HepG2 (cell line): ENCODE results near the gene GSK3A. TPM values are rescaled to one million over a fixed set of nuclear protein-coding genes. Genes with fewer than 3 reads are reported as not detected.

ENCODE experiments used
- HNF1A ChIP-seq, 2 experiments: sonication (generic) in 1 of 2; formaldehyde crosslinking in 1 of 2; IDR thresholded peaks; 2 replicates each; pipeline versions ENCODE4 v1.4.0 to v1.6.1; 2016 to 2020; ENCODE audit warnings: borderline replicate concordance in 1 of 2, low read depth in 1 of 2, mild to moderate bottlenecking in 1 of 2, missing genetic modification reagents in 1 of 2
- HNF4A ChIP-seq: sonication (generic); formaldehyde crosslinking; IDR thresholded peaks from 2 replicates; pipeline ENCODE4 v1.4.0; 2020; ENCODE audit warnings: missing genetic modification reagents
- ISL2 ChIP-seq: sonication (generic); formaldehyde crosslinking; IDR thresholded peaks from 2 replicates; pipeline ENCODE4 v1.5.0; 2020; ENCODE audit warnings: missing genetic modification reagents
- JARID2 ChIP-seq: sonication (generic); formaldehyde crosslinking; IDR thresholded peaks from 2 replicates; pipeline ENCODE4 v1.8.1; 2023; ENCODE audit warnings: missing genetic modification reagents, inconsistent platforms; ENCODE audit not compliant: insufficient replicate concordance
- NKX3-1 ChIP-seq: sonication (generic); formaldehyde crosslinking; IDR thresholded peaks from 2 replicates; pipeline ENCODE4 v1.5.0; 2020; ENCODE audit warnings: missing genetic modification reagents
- NR1H2 ChIP-seq: sonication (generic); formaldehyde crosslinking; IDR thresholded peaks from 2 replicates; pipeline ENCODE4 v1.8.1; 2022; ENCODE audit warnings: low read depth, missing genetic modification reagents, borderline replicate concordance
- PRDM10 ChIP-seq: sonication (generic); formaldehyde crosslinking; IDR thresholded peaks from 2 replicates; pipeline ENCODE4 v1.4.0; 2020; ENCODE audit warnings: low read depth, missing genetic modification reagents
- PREB ChIP-seq: sonication (generic); formaldehyde crosslinking; IDR thresholded peaks from 2 replicates; pipeline ENCODE4 v1.4.0; 2020; ENCODE audit warnings: missing genetic modification reagents
- TFE3 ChIP-seq: IDR thresholded peaks from 2 replicates; pipeline ENCODE4 v1.6.1; 2016
- XRCC5 ChIP-seq: fragments of 200-400 bp; formaldehyde crosslinking; optimal IDR thresholded peaks from 2 replicates; pipeline ENCODE3; 2017; ENCODE audit warnings: mild to moderate bottlenecking, low read length
- ZBTB20 ChIP-seq: sonication (generic); formaldehyde crosslinking; IDR thresholded peaks from 2 replicates; pipeline ENCODE4 v1.8.1; 2023; ENCODE audit warnings: missing genetic modification reagents, low read depth, mild to moderate bottlenecking, borderline replicate concordance
- ZFP90 ChIP-seq: sonication (generic); formaldehyde crosslinking; IDR thresholded peaks from 2 replicates; pipeline ENCODE4 v1.8.0; 2022; ENCODE audit warnings: missing genetic modification reagents, mild to moderate bottlenecking, inconsistent platforms, borderline replicate concordance
- ZNF354B ChIP-seq: sonication (generic); formaldehyde crosslinking; IDR thresholded peaks from 2 replicates; pipeline ENCODE4 v1.8.0; 2022; ENCODE audit warnings: mild to moderate bottlenecking, missing genetic modification reagents
- ZNF430 ChIP-seq: sonication (generic); formaldehyde crosslinking; IDR thresholded peaks from 2 replicates; pipeline ENCODE4 v1.9.0; 2021; ENCODE audit warnings: mild to moderate bottlenecking, missing genetic modification reagents
- ZNF740 ChIP-seq: sonication (generic); formaldehyde crosslinking; IDR thresholded peaks from 2 replicates; pipeline ENCODE4 v1.4.0; 2020; ENCODE audit warnings: missing genetic modification reagents
- ZNF788 ChIP-seq: sonication (generic); formaldehyde crosslinking; IDR thresholded peaks from 2 replicates; pipeline ENCODE4 v1.5.0; 2020; ENCODE audit warnings: mild to moderate bottlenecking, missing genetic modification reagents, borderline replicate concordance
- ZSCAN9 ChIP-seq: IDR thresholded peaks from 2 replicates; pipeline ENCODE4 v1.6.1; 2016; ENCODE audit warnings: borderline replicate concordance
- polyA plus RNA-seq, 8 experiments: library from polyadenylated mRNA; depleted of rRNA in 3 of 8; stranded (reverse) in 7 of 8; unstranded in 1 of 8; fragments of >200 nt; fragmentation: Illumina TruSeq in 4 of 8; extraction: Trizol in 4 of 8; gene quantifications; 2 replicates each; pipeline versions ENCODE4 v1.2.1 to v1.2.3, GENCODE V29; 2011 to 2016; ENCODE audit warnings: low read depth in 4 of 8, missing spikeins in 1 of 8, mixed read lengths in 1 of 8; ENCODE audit not compliant: insufficient read depth in 1 of 8
- total RNA-seq, 5 experiments: library from RNA; depleted of rRNA; stranded (reverse); fragments of >200 nt; fragmentation: Illumina TruSeq; extraction: Trizol; gene quantifications; 2 replicates each; pipeline ENCODE4 v1.2.3, GENCODE V29; 2016; ENCODE audit warnings: low read depth in 1 of 5

The GSK3A gene
- total and polyA plus RNA-seq, 2 of the 13 experiments (the other 11 are each of a cell fraction or from before 2014, with no cell fraction given) = 16.9 to 52.5 TPM

- 0 out of 2 replicates have a peak, but pooled peaks have one; percentile 28 for TF ChIP-seq ZFP90 (CRISPR knock-in tag)
- peak; percentile 25; the same call in 1 of the 2 replicates for TF ChIP-seq ZNF788
- TF ChIP-seq ZNF354B (CRISPR knock-in tag) = no peak
- TF ChIP-seq ISL2 = no peak
- TF ChIP-seq ZBTB20 (CRISPR knock-in tag) = 0 out of 2 replicates have a peak, but pooled peaks have one; percentile 45
- TF ChIP-seq XRCC5 = no peak
- TF ChIP-seq NR1H2 = no peak
- peak; percentile 9; the same call in 1 of the 2 replicates for TF ChIP-seq TFE3 (CRISPR knock-in tag)
- peak; percentile 62; the same call in 1 of the 2 replicates for TF ChIP-seq ZNF430
- 0 out of 2 replicates have a peak, but pooled peaks have one; percentile 54 for TF ChIP-seq PRDM10 (CRISPR knock-in tag)
- TF ChIP-seq ZSCAN9 (CRISPR knock-in tag) = peak; percentile 27; the same call in 1 of the 2 replicates
- TF ChIP-seq NKX3-1 (CRISPR knock-in tag) = no peak
- peak; percentile 44; the same call in 1 of the 2 replicates for TF ChIP-seq HNF1A (IDR thresholded peaks at IDR 0.05; ENCODE audit: low read depth)
- no peak; the same call in 1 of the 2 replicates for TF ChIP-seq HNF1A (CRISPR knock-in tag; IDR thresholded peaks at IDR 0.05; ENCODE audit: borderline replicate concordance)
- TF ChIP-seq ZNF740 (CRISPR knock-in tag) = 0 out of 2 replicates have a peak, but pooled peaks have one; percentile 24
- TF ChIP-seq PREB = no peak
- TF ChIP-seq JARID2 (CRISPR knock-in tag) = no peak
- TF ChIP-seq HNF4A (CRISPR knock-in tag) = peak; percentile 31; the same call in 1 of the 2 replicates
Measured at GRCh38 chr19:42281146-42281826, 38.9 kb upstream of the GSK3A start (continued).
